H1 (cell line): ENCODE data around the gene CST9L. TPM values are rescaled to one million over a fixed set of nuclear protein-coding genes. Genes with fewer than 3 reads are reported as not detected.

Experiments used
- polyA plus RNA-seq, 7 experiments: library from polyadenylated mRNA; depleted of rRNA in 3 of 7; stranded (reverse) in 5 of 7; unstranded in 2 of 7; fragments of >200 nt in 5 of 7; fragments of 200-250 nt in 2 of 7; gene quantifications; 1 replicate in 5 of 7; 2 replicates in 1 of 7; 4 replicates in 1 of 7; pipeline versions ENCODE4 v1.2.1 to v1.2.3, GENCODE V29; 2011 to 2013; ENCODE audit warnings: missing spikeins in 2 of 7, mixed read lengths in 2 of 7
- total RNA-seq: library from RNA; stranded (reverse); fragmentation: NEBNext Ultra II Directional; extraction: Animal tissue kit (Norgen Biotek cat#: 25700); gene quantifications from 2 replicates; pipeline ENCODE4 v1.2.1, GENCODE V29; 2021

The CST9L gene
- total and polyA plus RNA-seq, 2 of the 8 experiments (the other 6 are each of a cell fraction or from before 2014, with no cell fraction given): not detected

Other genes starting within 250 kb of the CST9L start
- 20.4 and 23.1 TPM in 2 replicates for gene NXT1, start 217.7 kb downstream of the CST9L start, total RNA-seq
- 24.3 and 26.5 TPM in 2 replicates for gene NXT1, start 217.7 kb downstream of the CST9L start, polyA plus RNA-seq (2011; rRNA removed)
- gene GZF1, start 206.3 kb downstream of the CST9L start, total RNA-seq: 11.9 and 14.5 TPM in 2 replicates
- gene GZF1, start 206.3 kb downstream of the CST9L start, polyA plus RNA-seq (2011; rRNA removed): 8.2 and 16.2 TPM in 2 replicates
- 12.3 and 12.8 TPM in 2 replicates for gene NAPB, start 147.0 kb downstream of the CST9L start, total RNA-seq
- 3.5 and 6.2 TPM in 2 replicates for gene NAPB, start 147.0 kb downstream of the CST9L start, polyA plus RNA-seq (2011; rRNA removed)
- gene CSTL1, start 128.8 kb downstream of the CST9L start, total RNA-seq: not detected in 2 replicates
- not detected in 2 replicates for gene CSTL1, start 128.8 kb downstream of the CST9L start, polyA plus RNA-seq (2011; rRNA removed)
- gene CST11, start 115.6 kb downstream of the CST9L start, total RNA-seq: not detected in 2 replicates
- 0.72 and 2.0 TPM in 2 replicates for gene CST11, start 115.6 kb downstream of the CST9L start, polyA plus RNA-seq (2011; rRNA removed)
- gene CST8, start 77.4 kb downstream of the CST9L start, total RNA-seq: not detected in 2 replicates
- gene CST8, start 77.4 kb downstream of the CST9L start, polyA plus RNA-seq (2011; rRNA removed): not detected in 2 replicates
- gene CST9, start 37.4 kb upstream of the CST9L start, total RNA-seq: 0.19 TPM in 1 of 2 replicates, not detected in the other
- gene CST9, start 37.4 kb upstream of the CST9L start, polyA plus RNA-seq (2011; rRNA removed): 0.05 and 0.08 TPM in 2 replicates
- 53.2 and 58.1 TPM in 2 replicates for gene CST3, start 69.5 kb upstream of the CST9L start, total RNA-seq
- 184 and 185 TPM in 2 replicates for gene CST3, start 69.5 kb upstream of the CST9L start, polyA plus RNA-seq (2011; rRNA removed)
- not detected in 2 replicates for gene CST4, start 120.6 kb upstream of the CST9L start, total RNA-seq
- gene CST4, start 120.6 kb upstream of the CST9L start, polyA plus RNA-seq (2011; rRNA removed): not detected in 2 replicates
- 2.9 and 5.4 TPM in 2 replicates for gene CST1, start 182.5 kb upstream of the CST9L start, total RNA-seq
- gene CST1, start 182.5 kb upstream of the CST9L start, polyA plus RNA-seq (2011; rRNA removed): 2.3 TPM in 2 replicates